ENCODE data around the gene CYP11A1.
"Not testable (repeated sequence)": the region's sequence is repeated elsewhere in the genome, so short reads cannot be mapped to it uniquely, and the experiment has no call there.

The CYP11A1 gene

DNA sequence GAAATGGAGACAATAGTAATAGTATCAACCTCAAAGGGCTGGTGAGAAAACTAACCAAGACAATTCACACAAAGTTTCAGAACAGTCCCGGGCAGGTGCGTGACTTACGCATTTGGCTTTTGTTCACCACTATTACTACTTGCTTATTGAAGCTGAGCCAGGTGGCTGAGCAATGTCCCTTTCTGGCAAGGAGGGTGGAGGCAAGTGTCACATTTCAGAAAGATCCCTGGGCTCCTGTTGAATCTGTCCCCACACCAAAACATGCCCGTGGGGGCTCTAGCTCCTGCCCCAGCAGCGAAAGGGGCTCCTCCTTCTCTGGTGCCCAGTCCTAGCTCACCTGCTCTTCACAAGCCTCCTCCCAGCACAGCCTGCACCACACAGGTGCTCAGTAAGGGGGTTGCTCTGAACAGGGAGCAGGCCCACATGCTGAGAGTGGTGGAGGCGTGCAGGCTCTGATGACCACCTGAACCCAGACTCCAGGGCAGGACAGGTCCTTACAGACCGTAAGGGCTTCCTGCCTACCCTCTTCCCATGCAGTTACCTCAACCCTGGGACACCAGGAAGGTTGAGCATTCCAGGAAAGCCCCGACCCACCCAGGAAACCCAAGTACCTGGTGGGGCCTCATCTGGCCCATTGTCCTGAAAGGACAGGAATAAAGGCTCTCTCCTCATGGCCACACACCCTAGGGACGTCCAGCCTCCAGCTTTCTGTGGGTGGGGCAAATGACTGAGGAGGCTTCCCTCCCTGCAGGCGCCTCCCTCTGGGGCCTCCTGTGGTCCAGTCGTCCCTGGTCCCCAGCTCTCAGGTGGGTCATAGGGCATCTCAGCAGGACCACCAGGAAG lies 33.7 kb upstream of the CYP11A1 start:
- no peak for DNase-seq (ENCODE audit: low spot score)
- FAIRE-seq, result no peak

GRCh38 chr15:74400313-74400860 lies 32.9 kb upstream of the CYP11A1 start:
- FAIRE-seq, result no peak
- no peak for DNase-seq (ENCODE audit: low spot score)

- DNase-seq (ENCODE audit: low spot score), result no peak
- no peak for FAIRE-seq
These were observed 32.3 kb upstream of the CYP11A1 start for GRCh38 chr15:74399511-74400312.

DNA sequence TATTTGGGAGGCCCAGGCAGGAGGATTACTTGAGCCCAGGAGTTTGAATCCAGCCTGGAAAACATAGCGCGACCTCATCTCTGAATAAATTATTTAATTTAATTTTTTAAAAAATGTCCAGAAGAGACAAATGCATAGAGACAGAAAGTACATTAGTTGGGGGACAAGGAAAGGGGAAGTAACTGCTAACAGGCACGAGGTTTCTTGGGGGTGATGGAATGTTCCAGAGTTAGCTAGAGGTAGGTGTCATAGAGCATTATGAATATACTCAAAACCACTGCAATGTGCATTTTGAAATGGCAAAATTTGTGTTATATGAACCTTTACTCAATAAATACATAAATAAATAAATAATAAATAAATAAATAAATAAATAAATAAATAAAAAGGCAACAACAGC lies 31.7 kb upstream of the CYP11A1 start:
- DNase-seq (ENCODE audit: low spot score), result no peak
- FAIRE-seq, result no peak

DNA sequence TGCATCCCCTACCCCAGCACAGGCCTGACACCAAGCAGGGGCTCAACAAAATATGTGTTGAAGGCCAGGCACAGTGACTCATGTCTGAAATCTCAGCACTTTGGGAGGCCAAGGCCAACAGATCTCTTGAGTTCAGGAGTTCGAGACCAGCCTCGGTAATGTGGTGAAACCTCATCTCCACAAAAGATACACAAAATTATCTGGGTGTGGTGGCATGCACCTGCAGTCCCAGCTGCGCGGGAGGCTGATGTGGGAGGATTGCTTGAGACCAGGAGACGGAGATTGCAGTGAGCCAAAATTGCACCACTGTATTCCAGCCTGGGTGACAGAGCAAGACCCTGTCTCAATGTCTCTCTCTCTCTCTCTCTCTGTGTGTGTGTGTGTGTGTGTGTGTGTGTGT lies 30.7 kb upstream of the CYP11A1 start:
- DNase-seq (ENCODE audit: low spot score) (no peak), FAIRE-seq (no peak)

GRCh38 chr15:74397239-74398068 lies 30.0 kb upstream of the CYP11A1 start:
- no peak for FAIRE-seq
- no peak for DNase-seq (ENCODE audit: low spot score)

- DNase-seq (ENCODE audit: low spot score), result peak; percentile 76
- peak; percentile 79 for FAIRE-seq
These were observed 29.2 kb upstream of the CYP11A1 start for GRCh38 chr15:74396445-74397238.

GRCh38 chr15:74396146-74396438 lies 28.6 kb upstream of the CYP11A1 start:
- DNase-seq (ENCODE audit: low spot score), result no peak
- no peak for FAIRE-seq

GRCh38 chr15:74395319-74396145 lies 28.1 kb upstream of the CYP11A1 start:
- no peak for FAIRE-seq

GRCh38 chr15:74394090-74394846 lies 26.8 kb upstream of the CYP11A1 start:
- FAIRE-seq (no peak), DNase-seq (ENCODE audit: low spot score) (no peak)

More at GRCh38 chr15:74395319-74396145, 28.1 kb upstream of the CYP11A1 start:
- no peak for DNase-seq (ENCODE audit: low spot score)

GRCh38 chr15:74393423-74393822 lies 26.0 kb upstream of the CYP11A1 start:
- FAIRE-seq, result no peak
- no peak for DNase-seq (ENCODE audit: low spot score)

DNA sequence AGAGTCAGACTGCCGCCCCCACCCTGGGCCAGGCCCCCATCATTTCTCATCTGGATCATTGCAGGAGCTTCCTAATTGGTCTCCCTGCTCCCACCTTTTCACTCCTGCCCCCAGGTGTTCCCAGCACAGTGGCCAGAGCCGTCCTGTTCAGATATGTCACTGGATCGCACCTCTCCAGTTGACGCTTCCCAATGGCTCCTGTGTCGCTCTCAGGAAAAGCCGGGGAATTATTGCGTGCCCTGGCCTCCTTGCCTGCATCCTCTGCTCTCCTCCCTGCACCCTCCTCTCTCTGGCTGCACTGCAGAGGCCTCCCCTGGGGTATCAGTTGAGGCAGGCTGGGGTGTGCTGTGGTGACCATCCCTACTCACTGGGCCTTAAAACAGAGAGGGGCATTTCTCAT lies 25.5 kb upstream of the CYP11A1 start:
- no peak for DNase-seq (ENCODE audit: low spot score)
- FAIRE-seq, result no peak

DNA sequence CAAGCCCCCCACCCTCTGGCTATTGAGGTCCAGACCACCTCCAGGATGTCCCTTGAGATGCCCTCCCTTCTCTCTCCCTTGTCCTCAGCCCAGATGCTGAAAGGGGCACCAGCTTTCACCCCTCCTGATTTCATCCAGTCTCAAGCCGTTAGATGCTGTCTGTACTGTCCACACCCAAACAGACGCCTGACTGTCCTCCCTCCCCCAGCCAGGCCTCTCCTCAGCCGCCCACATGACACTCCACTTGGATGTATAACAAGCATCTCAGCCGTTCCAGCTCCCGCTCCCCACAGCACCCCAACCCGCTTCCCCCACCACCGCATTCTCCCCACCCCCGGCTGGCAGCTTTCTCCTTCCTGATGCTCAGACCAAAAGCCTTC lies 25.0 kb upstream of the CYP11A1 start:
- DNase-seq (ENCODE audit: low spot score) (no peak), FAIRE-seq (no peak)

- DNase-seq (ENCODE audit: low spot score) (no peak), FAIRE-seq (no peak)
These were observed 24.4 kb upstream of the CYP11A1 start for GRCh38 chr15:74391582-74392450.

GRCh38 chr15:74390647-74391288 lies 23.3 kb upstream of the CYP11A1 start:
- no peak for FAIRE-seq
- DNase-seq (ENCODE audit: low spot score), result no peak

GRCh38 chr15:74390049-74390646 lies 22.7 kb upstream of the CYP11A1 start:
- not testable (repeated sequence) for FAIRE-seq; DNase-seq (ENCODE audit: low spot score)
